CD14-positive monocyte (primary cell): ENCODE results near the gene FAHD2A. TPM values are rescaled to one million over a fixed set of nuclear protein-coding genes. Genes with fewer than 3 reads are reported as not detected.
"Not testable (repeated sequence)": the region's sequence is repeated elsewhere in the genome, so short reads cannot be mapped to it uniquely, and the experiment has no call there.

Experiments used
- DNase-seq, 3 donors: peaks; one replicate each; pipeline ENCODE4 v3.0.0-alpha.2; 2011 to 2022
- H2AFZ ChIP-seq: 2 replicates; pipeline ENCODE4 v1.6.0; 2012; ENCODE audit warnings: mild to moderate bottlenecking, low read depth, low read length, inconsistent platforms; ENCODE audit not compliant: insufficient read depth, poor library complexity, severe bottlenecking
- H3K27ac ChIP-seq, 2 donors: 1 replicate in 1 of 2; 2 replicates in 1 of 2; pipeline ENCODE4 v1.5.1; 2012 to 2013; ENCODE audit warnings: low read length in 2 of 2, control low read depth in 1 of 2, inconsistent platforms in 1 of 2, low read depth in 1 of 2, mild to moderate bottlenecking in 1 of 2
- H3K27me3 ChIP-seq, 2 donors: one replicate each; pipeline versions ENCODE4 v1.6.0 to v1.6.1; 2011 to 2013; ENCODE audit warnings: low read length in 2 of 2; ENCODE audit not compliant: control insufficient read depth in 2 of 2, insufficient read depth in 2 of 2
- H3K36me3 ChIP-seq, 2 donors: replicated peaks in 1 of 2; 1 replicate in 1 of 2; 2 replicates in 1 of 2; pipeline versions ENCODE4 v1.5.1 to v1.6.1; 2012 to 2013; ENCODE audit warnings: low read length in 2 of 2, control low read depth in 1 of 2, inconsistent platforms in 1 of 2, mild to moderate bottlenecking in 1 of 2; ENCODE audit not compliant: insufficient read depth in 2 of 2, control insufficient read depth in 1 of 2
- H3K4me1 ChIP-seq, 2 donors: 1 replicate in 1 of 2; 2 replicates in 1 of 2; pipeline versions ENCODE4 v1.5.1 to v1.6.1; 2012 to 2013; ENCODE audit warnings: low read length in 2 of 2, control low read depth in 1 of 2, inconsistent platforms in 1 of 2, mild to moderate bottlenecking in 1 of 2, moderate library complexity in 1 of 2; ENCODE audit not compliant: insufficient read depth in 2 of 2, control insufficient read depth in 1 of 2
- H3K4me2 ChIP-seq: replicated peaks from 2 replicates; pipeline ENCODE3; 2012; ENCODE audit warnings: low read length, moderate library complexity, mild to moderate bottlenecking; ENCODE audit not compliant: poor library complexity, severe bottlenecking; ENCODE audit errors: extremely low read depth
- H3K4me3 ChIP-seq, 3 experiments: fragments of 200-600 bp in 1 of 3; sonication (generic) in 1 of 3; replicated peaks in 1 of 3; 1 replicate in 2 of 3; 2 replicates in 1 of 3; pipeline ENCODE4 v1.5.1; 2011 to 2013; ENCODE audit warnings: low read length in 3 of 3, mild to moderate bottlenecking in 3 of 3, control low read depth in 2 of 3, low read depth in 2 of 3, inconsistent platforms in 1 of 3, moderate library complexity in 1 of 3
- H3K79me2 ChIP-seq: 2 replicates; pipeline ENCODE4 v1.6.0; 2012; ENCODE audit warnings: mild to moderate bottlenecking, control low read depth, inconsistent platforms, low read length, moderate library complexity; ENCODE audit not compliant: insufficient read depth
- H3K9ac ChIP-seq: 2 replicates; pipeline ENCODE4 v1.6.0; 2017; ENCODE audit warnings: low read length, mild to moderate bottlenecking; ENCODE audit not compliant: insufficient read depth, poor library complexity, severe bottlenecking
- H3K9me3 ChIP-seq, 2 donors: replicated peaks in 1 of 2; 1 replicate in 1 of 2; 2 replicates in 1 of 2; pipeline versions ENCODE4 v1.5.1 to v1.6.1; 2012 to 2013; ENCODE audit warnings: low read length in 2 of 2, control low read depth in 1 of 2; ENCODE audit not compliant: control insufficient read depth in 1 of 2, insufficient read depth in 1 of 2
- H4K20me1 ChIP-seq: 2 replicates; pipeline ENCODE4 v1.6.0; 2012; ENCODE audit warnings: mild to moderate bottlenecking, low read length, control low read depth, moderate library complexity; ENCODE audit not compliant: insufficient read depth
- H3K27ac Mint-ChIP-seq, 7 donors: one replicate each; pipeline ENCODE4 v1.8.0; 2020; ENCODE audit warnings: mild to moderate bottlenecking in 7 of 7, mixed read lengths in 7 of 7, moderate library complexity in 6 of 7, inconsistent platforms in 2 of 7
- H3K27me3 Mint-ChIP-seq, 3 donors: one replicate each; pipeline ENCODE4 v1.8.0; 2021 to 2022; ENCODE audit warnings: low read depth in 3 of 3, mild to moderate bottlenecking in 3 of 3, mixed read lengths in 3 of 3, moderate library complexity in 3 of 3, inconsistent platforms in 1 of 3
- H3K36me3 Mint-ChIP-seq, 2 donors: one replicate each; pipeline ENCODE4 v1.8.0; 2020; ENCODE audit warnings: mixed read lengths in 2 of 2, inconsistent platforms in 1 of 2, mild to moderate bottlenecking in 1 of 2
- H3K4me1 Mint-ChIP-seq: one replicate; pipeline ENCODE4 v1.8.0; 2020; ENCODE audit warnings: mild to moderate bottlenecking, mixed read lengths
- H3K4me3 Mint-ChIP-seq, 2 donors: one replicate each; pipeline ENCODE4 v1.8.0; 2020; ENCODE audit warnings: mild to moderate bottlenecking in 2 of 2, mixed read lengths in 2 of 2, moderate library complexity in 1 of 2
- H3K9me3 Mint-ChIP-seq, 7 donors: one replicate each; pipeline ENCODE4 v1.8.0; 2020 to 2022; ENCODE audit warnings: mixed read lengths in 7 of 7, mild to moderate bottlenecking in 6 of 7, moderate library complexity in 6 of 7, inconsistent platforms in 2 of 7
- WGBS: methylation state at CpG from one replicate; pipeline ENCODE4 v1.1.5; 2013; ENCODE audit warnings: missing lambda C conversion rate; ENCODE audit not compliant: insufficient coverage; 5-methylcytosine and 5-hydroxymethylcytosine counted together
- intact Hi-C, 2 donors: fragments of 100-400 bp; cut with micrococcal nuclease; formaldehyde crosslinking; loops; one replicate each; pipeline versions ENCODE4 v1.15.0 to v1.15.1; 2023
- polyA plus RNA-seq, 3 donors: library from polyadenylated mRNA; depleted of rRNA in 1 of 3; unstranded in 2 of 3; stranded (reverse) in 1 of 3; fragments of 300-500 nt in 2 of 3; fragments of >200 nt in 1 of 3; fragmentation: Illumina TruSeq in 2 of 3; gene quantifications; 1 replicate in 2 of 3; 2 replicates in 1 of 3; pipeline ENCODE4 v1.2.3, GENCODE V29; 2012 to 2021
- small RNA-seq: library from RNA; depleted of rRNA; stranded (forward); fragments of <200 nt; gene quantifications from one replicate; pipeline ENCODE3, GENCODE V24; 2012; ENCODE audit warnings: low read depth; ENCODE audit not compliant: insufficient read length

Gene FAHD2A
- polyA plus RNA-seq, 3 donors, result 9.7 to 17.1 (median 10.5) TPM

DNA sequence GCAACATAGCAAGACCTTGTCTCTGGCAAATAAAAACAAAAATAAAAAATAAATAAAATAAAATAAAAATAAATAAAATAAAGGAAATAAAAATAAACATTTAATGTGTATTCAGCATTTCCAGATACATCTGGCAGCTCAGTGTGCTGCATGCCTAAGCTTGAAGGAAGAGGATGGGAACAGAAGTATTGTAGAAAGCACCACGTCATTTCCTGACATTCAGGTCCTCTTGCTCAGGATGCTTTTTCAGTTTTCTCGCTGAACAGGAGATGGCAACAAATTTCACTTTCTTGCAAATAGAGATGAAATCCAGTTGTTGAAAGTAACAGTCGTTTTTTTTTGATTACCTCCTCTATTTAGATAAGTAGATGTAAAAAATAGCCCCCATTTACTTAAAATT, 60.8 kb downstream of the FAHD2A start:
- H3K36me3 ChIP-seq, DNase-seq, intact Hi-C loops, H3K9me3 ChIP-seq, H4K20me1 ChIP-seq, H3K27me3 Mint-ChIP-seq, H3K9me3 Mint-ChIP-seq, H3K4me3 Mint-ChIP-seq, H3K4me3 ChIP-seq, H3K4me1 Mint-ChIP-seq, H3K27ac Mint-ChIP-seq, H3K27ac ChIP-seq, H2AFZ ChIP-seq, H3K4me1 ChIP-seq, H3K4me2 ChIP-seq, H3K79me2 ChIP-seq, H3K9ac ChIP-seq, H3K36me3 Mint-ChIP-seq, H3K27me3 ChIP-seq: not testable (repeated sequence)
- WGBS, result no CpG with 5 or more reads among the region's 3 CpGs

Small RNA genes within 50 kb of the gene (small RNA-seq; reads per million reads assigned to genes)
- gene AC133104.2, result not detected

Other genes starting within 250 kb of the FAHD2A start
- gene ZNF514, start 242.9 kb upstream of the FAHD2A start, polyA plus RNA-seq, result 1 to 10 TPM; 2.8 to 9.6 (median 5.7) TPM
- gene ZNF2, start 236.9 kb upstream of the FAHD2A start, polyA plus RNA-seq, result 1 to 10 TPM in 1 of 3 donors, under 1 TPM in 2; 0.59 to 1.5 (median 0.89) TPM
- gene ZNF892, start 195.2 kb upstream of the FAHD2A start, polyA plus RNA-seq, result under 1 TPM; 0.15 to 0.73 (median 0.23) TPM
- gene PROM2, start 128.3 kb upstream of the FAHD2A start, polyA plus RNA-seq, result under 1 TPM in 1 of 3 donors, not detected in 2; 0.41 TPM
- gene KCNIP3, start 105.4 kb upstream of the FAHD2A start, polyA plus RNA-seq, result not detected
- gene TRIM43B, start 82.0 kb downstream of the FAHD2A start, polyA plus RNA-seq, result not detected
- gene TRIM43, start 189.3 kb downstream of the FAHD2A start, polyA plus RNA-seq, result not detected